Neural cell (in vitro differentiated cells): ENCODE measurements around the gene EPHA4. TPM values are rescaled to one million over a fixed set of nuclear protein-coding genes. Genes with fewer than 3 reads are reported as not detected.

Experiments used
- H2AFZ ChIP-seq: fragments of 200-600, 300-800 bp; sonication (generic), shearing (Covaris generic); 2 replicates; pipeline ENCODE4 v1.6.0; 2014; ENCODE audit warnings: low read depth, mild to moderate bottlenecking, antibody characterized with exemption, low read length, moderate library complexity
- H3F3A ChIP-seq: fragments of 200-600 bp; shearing (Covaris generic); 2 replicates; pipeline ENCODE4 v1.6.1; 2016; ENCODE audit warnings: mild to moderate bottlenecking, moderate library complexity, mixed read lengths, antibody characterized with exemption, low read length; ENCODE audit not compliant: insufficient read depth, poor library complexity, severe bottlenecking
- H3K27ac ChIP-seq: fragments of 200-600, 300-800 bp; sonication (generic), shearing (Covaris generic); 2 replicates; pipeline ENCODE4 v1.5.1; 2014; ENCODE audit warnings: mild to moderate bottlenecking, low read length, moderate library complexity
- H3K27me3 ChIP-seq: fragments of 300-800, 200-600 bp; sonication (generic), shearing (Covaris generic); 2 replicates; pipeline ENCODE4 v1.6.0; 2014; ENCODE audit warnings: mild to moderate bottlenecking, low read depth, low read length, moderate library complexity; ENCODE audit not compliant: insufficient read depth
- H3K36me3 ChIP-seq: fragments of 300-800, 200-600 bp; sonication (generic), shearing (Covaris generic); 2 replicates; pipeline ENCODE4 v1.5.1; 2014; ENCODE audit warnings: mild to moderate bottlenecking, antibody characterized with exemption, low read length, moderate library complexity; ENCODE audit not compliant: insufficient read depth
- H3K4me2 ChIP-seq: fragments of 300-800, 200-600 bp; sonication (generic), shearing (Covaris generic); 2 replicates; pipeline ENCODE4 v1.6.0; 2014; ENCODE audit warnings: mild to moderate bottlenecking, low read length
- H3K4me3 ChIP-seq: fragments of 300-800, 200-600 bp; sonication (generic), shearing (Covaris generic); 2 replicates; pipeline ENCODE4 v1.5.1; 2014; ENCODE audit warnings: mild to moderate bottlenecking, low read length, moderate library complexity
- H3K79me2 ChIP-seq: fragments of 200-600 bp; shearing (Covaris generic); replicated peaks from 2 replicates; pipeline ENCODE4 v1.6.0; 2014; ENCODE audit warnings: mild to moderate bottlenecking, low read length, moderate library complexity; ENCODE audit not compliant: insufficient read depth
- H3K9ac ChIP-seq: fragments of 300-800, 200-600 bp; sonication (generic), shearing (Covaris generic); 2 replicates; pipeline ENCODE4 v1.6.1; 2016; ENCODE audit warnings: mild to moderate bottlenecking, low read length, mixed read lengths
- H3K9me2 ChIP-seq: fragments of 200-600 bp; shearing (Covaris generic); 2 replicates; pipeline ENCODE4 v1.6.1; 2016; ENCODE audit warnings: mild to moderate bottlenecking, low read length, mixed read lengths; ENCODE audit not compliant: insufficient read depth
- H3K9me3 ChIP-seq: fragments of 200-600, 300-800 bp; sonication (generic), shearing (Covaris generic); 2 replicates; pipeline ENCODE4 v1.6.1; 2016; ENCODE audit warnings: mild to moderate bottlenecking, mixed run types, low read length, moderate library complexity, mixed read lengths
- H4K20me1 ChIP-seq: fragments of 200-600 bp; shearing (Covaris generic); 2 replicates; pipeline ENCODE4 v1.6.1; 2016; ENCODE audit warnings: mild to moderate bottlenecking, mixed run types; ENCODE audit not compliant: insufficient read depth
- EP300 ChIP-seq: fragments of 450-650 bp; conservative IDR thresholded peaks from 2 replicates; pipeline ENCODE4 v1.6.1; 2014; ENCODE audit warnings: antibody characterized with exemption, mild to moderate bottlenecking, moderate library complexity; ENCODE audit not compliant: poor library complexity, severe bottlenecking
- EZH2 ChIP-seq: fragments of 200-600, 300-800 bp; shearing (Covaris generic), sonication (generic); IDR thresholded peaks from 2 replicates; pipeline ENCODE4 v1.6.1; 2014; ENCODE audit warnings: antibody characterized with exemption, low read length, borderline replicate concordance, mild to moderate bottlenecking; ENCODE audit not compliant: insufficient read depth, poor library complexity, severe bottlenecking
- MXI1 ChIP-seq: fragments of 450-650 bp; conservative IDR thresholded peaks from 2 replicates; pipeline ENCODE4 v1.6.1; 2014; ENCODE audit warnings: antibody characterized with exemption, mild to moderate bottlenecking; ENCODE audit not compliant: poor library complexity, severe bottlenecking
- POLR2AphosphoS5 ChIP-seq: IDR thresholded peaks from 2 replicates; pipeline ENCODE4 v1.6.1; 2012
- RAD21 ChIP-seq: fragments of 450-650 bp; conservative IDR thresholded peaks from 2 replicates; pipeline ENCODE4 v1.6.1; 2014; ENCODE audit warnings: antibody characterized with exemption, mild to moderate bottlenecking, moderate library complexity
- SMC3 ChIP-seq: fragments of 450-650 bp; conservative IDR thresholded peaks from 2 replicates; pipeline ENCODE4 v1.6.1; 2014; ENCODE audit warnings: antibody characterized with exemption, mild to moderate bottlenecking, moderate library complexity; ENCODE audit not compliant: poor library complexity
- TAF1 ChIP-seq: IDR thresholded peaks from 2 replicates; pipeline ENCODE4 v1.6.1; 2012; ENCODE audit warnings: low read depth
- polyA plus RNA-seq: library from polyadenylated mRNA; depleted of rRNA; stranded (reverse); fragments of >200 nt; gene quantifications from 2 replicates; pipeline ENCODE4 v1.2.3, GENCODE V29; 2014
- TF ChIP-seq, protein P1 (sequence below): fragments of 450-650 bp; IDR thresholded peaks from 2 replicates; pipeline ENCODE4 v1.5.1; 2014; ENCODE audit warnings: antibody characterized with exemption, mild to moderate bottlenecking, moderate library complexity; ENCODE audit not compliant: poor library complexity, severe bottlenecking
- TF ChIP-seq, protein P2 (sequence below): IDR thresholded peaks from 2 replicates; pipeline ENCODE4 v1.6.1; 2012; ENCODE audit warnings: borderline replicate concordance

EPHA4 gene
- polyA plus RNA-seq, 1 donor from 2014 or later = 71.1 TPM

DNA sequence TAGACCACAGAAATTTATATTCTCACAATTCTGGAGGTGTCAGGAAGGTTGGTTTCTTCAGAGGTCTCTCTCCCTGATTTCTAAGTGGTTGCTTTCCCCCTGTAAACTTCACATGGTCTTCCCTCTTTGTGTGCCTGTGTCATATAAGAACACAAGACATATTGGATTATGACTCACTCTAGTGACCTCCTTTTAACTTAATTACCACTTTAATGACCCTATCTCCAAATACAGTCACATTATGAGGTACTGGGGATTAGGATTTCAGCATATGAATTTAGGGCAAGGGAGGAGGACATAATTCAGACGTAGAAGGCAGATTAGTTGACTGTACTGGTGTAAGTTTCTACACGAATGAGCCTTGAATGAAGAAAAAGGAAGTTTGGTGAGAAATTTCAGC lies 38.2 kb upstream of the EPHA4 start:
- TF ChIP-seq SMC3 (no peak), EZH2 (no peak), MXI1 (no peak), RAD21 (no peak), TAF1 (no peak), POLR2AphosphoS5 (no peak), EP300 (no peak)
- TF ChIP-seq, protein P1, sequence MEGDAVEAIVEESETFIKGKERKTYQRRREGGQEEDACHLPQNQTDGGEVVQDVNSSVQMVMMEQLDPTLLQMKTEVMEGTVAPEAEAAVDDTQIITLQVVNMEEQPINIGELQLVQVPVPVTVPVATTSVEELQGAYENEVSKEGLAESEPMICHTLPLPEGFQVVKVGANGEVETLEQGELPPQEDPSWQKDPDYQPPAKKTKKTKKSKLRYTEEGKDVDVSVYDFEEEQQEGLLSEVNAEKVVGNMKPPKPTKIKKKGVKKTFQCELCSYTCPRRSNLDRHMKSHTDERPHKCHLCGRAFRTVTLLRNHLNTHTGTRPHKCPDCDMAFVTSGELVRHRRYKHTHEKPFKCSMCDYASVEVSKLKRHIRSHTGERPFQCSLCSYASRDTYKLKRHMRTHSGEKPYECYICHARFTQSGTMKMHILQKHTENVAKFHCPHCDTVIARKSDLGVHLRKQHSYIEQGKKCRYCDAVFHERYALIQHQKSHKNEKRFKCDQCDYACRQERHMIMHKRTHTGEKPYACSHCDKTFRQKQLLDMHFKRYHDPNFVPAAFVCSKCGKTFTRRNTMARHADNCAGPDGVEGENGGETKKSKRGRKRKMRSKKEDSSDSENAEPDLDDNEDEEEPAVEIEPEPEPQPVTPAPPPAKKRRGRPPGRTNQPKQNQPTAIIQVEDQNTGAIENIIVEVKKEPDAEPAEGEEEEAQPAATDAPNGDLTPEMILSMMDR = no peak
- TF ChIP-seq, protein P2, sequence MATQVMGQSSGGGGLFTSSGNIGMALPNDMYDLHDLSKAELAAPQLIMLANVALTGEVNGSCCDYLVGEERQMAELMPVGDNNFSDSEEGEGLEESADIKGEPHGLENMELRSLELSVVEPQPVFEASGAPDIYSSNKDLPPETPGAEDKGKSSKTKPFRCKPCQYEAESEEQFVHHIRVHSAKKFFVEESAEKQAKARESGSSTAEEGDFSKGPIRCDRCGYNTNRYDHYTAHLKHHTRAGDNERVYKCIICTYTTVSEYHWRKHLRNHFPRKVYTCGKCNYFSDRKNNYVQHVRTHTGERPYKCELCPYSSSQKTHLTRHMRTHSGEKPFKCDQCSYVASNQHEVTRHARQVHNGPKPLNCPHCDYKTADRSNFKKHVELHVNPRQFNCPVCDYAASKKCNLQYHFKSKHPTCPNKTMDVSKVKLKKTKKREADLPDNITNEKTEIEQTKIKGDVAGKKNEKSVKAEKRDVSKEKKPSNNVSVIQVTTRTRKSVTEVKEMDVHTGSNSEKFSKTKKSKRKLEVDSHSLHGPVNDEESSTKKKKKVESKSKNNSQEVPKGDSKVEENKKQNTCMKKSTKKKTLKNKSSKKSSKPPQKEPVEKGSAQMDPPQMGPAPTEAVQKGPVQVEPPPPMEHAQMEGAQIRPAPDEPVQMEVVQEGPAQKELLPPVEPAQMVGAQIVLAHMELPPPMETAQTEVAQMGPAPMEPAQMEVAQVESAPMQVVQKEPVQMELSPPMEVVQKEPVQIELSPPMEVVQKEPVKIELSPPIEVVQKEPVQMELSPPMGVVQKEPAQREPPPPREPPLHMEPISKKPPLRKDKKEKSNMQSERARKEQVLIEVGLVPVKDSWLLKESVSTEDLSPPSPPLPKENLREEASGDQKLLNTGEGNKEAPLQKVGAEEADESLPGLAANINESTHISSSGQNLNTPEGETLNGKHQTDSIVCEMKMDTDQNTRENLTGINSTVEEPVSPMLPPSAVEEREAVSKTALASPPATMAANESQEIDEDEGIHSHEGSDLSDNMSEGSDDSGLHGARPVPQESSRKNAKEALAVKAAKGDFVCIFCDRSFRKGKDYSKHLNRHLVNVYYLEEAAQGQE = no peak
- Histone ChIP-seq H3K27me3 (no peaks in the 10 kb centered on the region), H3K4me3 (no peak overlapping the region), H3K9ac (no peak overlapping the region), H3K36me3 (no peaks in the 10 kb centered on the region), H2AFZ (no peak overlapping the region), H3K27ac (no peak overlapping the region), H3F3A (peaks cover 12% of the 10 kb centered on the region), H3K4me2 (no peak overlapping the region), H3K9me2 (no peaks in the 10 kb centered on the region), H3K79me2 (no peaks in the 10 kb centered on the region), H4K20me1 (no peaks in the 10 kb centered on the region), H3K9me3 (no peaks in the 10 kb centered on the region)

DNA sequence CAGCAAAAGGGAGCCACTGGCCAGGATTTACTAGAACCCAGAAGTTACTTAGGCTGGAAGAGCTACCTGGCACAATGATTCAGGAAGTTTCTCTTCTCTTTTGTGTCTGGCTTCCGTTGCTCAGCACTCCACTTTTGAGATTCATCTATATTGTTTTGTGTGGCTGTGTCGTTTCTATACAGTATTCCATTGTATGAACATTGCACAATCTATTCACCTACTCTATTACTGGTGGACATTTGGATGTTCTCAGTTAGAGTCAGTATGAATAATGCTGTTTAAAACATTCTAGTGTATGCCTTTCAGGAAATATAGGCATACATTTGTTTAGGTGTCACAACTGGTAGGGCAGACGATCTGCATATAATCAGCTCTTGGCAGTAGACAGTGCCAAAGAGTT lies 36.3 kb upstream of the EPHA4 start:
- Histone ChIP-seq H3K27me3 (no peaks in the 10 kb centered on the region), H2AFZ (no peak overlapping the region), H3K9me2 (no peaks in the 10 kb centered on the region), H3F3A (peaks cover 12% of the 10 kb centered on the region), H3K79me2 (no peaks in the 10 kb centered on the region), H3K4me3 (no peak overlapping the region), H4K20me1 (no peaks in the 10 kb centered on the region), H3K9me3 (no peaks in the 10 kb centered on the region), H3K9ac (no peak overlapping the region), H3K27ac (no peak overlapping the region), H3K36me3 (no peaks in the 10 kb centered on the region), H3K4me2 (no peak overlapping the region)
- no peak for TF ChIP-seq POLR2AphosphoS5
- TF ChIP-seq RAD21 = no peak
- no peak for TF ChIP-seq SMC3
- TF ChIP-seq MXI1 = no peak
- no peak for TF ChIP-seq EP300
- TF ChIP-seq, protein P1 = no peak
